HG02885 (cell line): ENCODE measurements around the gene RIPOR2.
A peak's percentile ranks its signal among the peaks of the same experiment; 100 is the strongest.
"Not testable (repeated sequence)": the region's sequence is repeated elsewhere in the genome, so short reads cannot be mapped to it uniquely, and the experiment has no call there.

Experiments used
- ATAC-seq: cut with Tn5 transposase; IDR thresholded peaks from one replicate; pipeline ENCODE4 v1.9.1; 2021; ENCODE audit warnings: mild to moderate bottlenecking; ENCODE audit not compliant: unreplicated experiment, poor library complexity

Gene RIPOR2

GRCh38 chr6:24775520-24776058 is 160.2 kb downstream of the RIPOR2 start:
- no peak for ATAC-seq

GRCh38 chr6:24774696-24775519 is 160.9 kb downstream of the RIPOR2 start, which contains the start of gene GMNN:
GMNN (plus strand) TSS chr6:24774937; CDS start chr6:24777247, 2,310 bp downstream.
- ATAC-seq, result peak; percentile 91

- no peak for ATAC-seq
Measured at GRCh38 chr6:24768361-24768760, 167.4 kb downstream of the RIPOR2 start.

GRCh38 chr6:24766680-24767462 is 168.9 kb downstream of the RIPOR2 start:
- ATAC-seq, result peak; percentile 56

- not testable (repeated sequence) for ATAC-seq
Measured at GRCh38 chr6:24765968-24766367, 169.8 kb downstream of the RIPOR2 start.

- not testable (repeated sequence) for ATAC-seq
Measured at GRCh38 chr6:24764833-24765828, 170.6 kb downstream of the RIPOR2 start.

- no peak for ATAC-seq
Measured at GRCh38 chr6:24763578-24763977, 172.2 kb downstream of the RIPOR2 start.

GRCh38 chr6:24761851-24762250 is 173.9 kb downstream of the RIPOR2 start:
- peak; percentile 39 for ATAC-seq

GRCh38 chr6:24761193-24761835 is 174.4 kb downstream of the RIPOR2 start:
- ATAC-seq, result peak; percentile 46

- no peak for ATAC-seq
Measured at GRCh38 chr6:24760210-24760609, 175.6 kb downstream of the RIPOR2 start.

- ATAC-seq, result no peak
Measured at GRCh38 chr6:24759718-24760117, 176.0 kb downstream of the RIPOR2 start.

GRCh38 chr6:24757611-24758010 is 178.1 kb downstream of the RIPOR2 start:
- ATAC-seq, result no peak

- ATAC-seq, result no peak
Measured at GRCh38 chr6:24755279-24755678, 180.5 kb downstream of the RIPOR2 start.

GRCh38 chr6:24754378-24754777 is 181.4 kb downstream of the RIPOR2 start:
- ATAC-seq, result not testable (repeated sequence)
